CD4-positive, alpha-beta T cell treated with Interleukin-4 for 1 hour (primary cell): ENCODE results near the gene IQCB1.
"Not testable (repeated sequence)": the region's sequence is repeated elsewhere in the genome, so short reads cannot be mapped to it uniquely, and the experiment has no call there.

Source experiments
- DNase-seq, 2 donors: peaks; one replicate each; pipeline ENCODE4 v3.0.0-alpha.2; 2020 to 2022

IQCB1 gene

GRCh38 chr3:121800906-121801305 is 34.0 kb downstream of the IQCB1 start:
- no peak for DNase-seq

GRCh38 chr3:121796970-121797369 is 37.9 kb downstream of the IQCB1 start:
- no peak for DNase-seq

- no peak for DNase-seq
Observed at GRCh38 chr3:121794264-121794983, 40.4 kb downstream of the IQCB1 start.

- DNase-seq: no peak
Observed at GRCh38 chr3:121793078-121793477, 41.8 kb downstream of the IQCB1 start.

- DNase-seq: no peak
Observed at GRCh38 chr3:121786485-121786884, 48.4 kb downstream of the IQCB1 start.

- DNase-seq: not testable (repeated sequence)
Observed at GRCh38 chr3:121782784-121783183, 52.1 kb downstream of the IQCB1 start.

GRCh38 chr3:121781611-121782010 is 53.2 kb downstream of the IQCB1 start:
- DNase-seq: no peak

- not testable (repeated sequence) for DNase-seq
Observed at GRCh38 chr3:121775095-121775494, 59.8 kb downstream of the IQCB1 start.

GRCh38 chr3:121769246-121769645 is 65.6 kb downstream of the IQCB1 start:
- no peak for DNase-seq

- DNase-seq: peak in 1 of 2 donors; percentile 12
Observed at GRCh38 chr3:121768452-121768851, 66.4 kb downstream of the IQCB1 start.

- no peak for DNase-seq
Observed at GRCh38 chr3:121759541-121760202, 75.2 kb downstream of the IQCB1 start.

- no peak for DNase-seq
Observed at GRCh38 chr3:121758727-121759450, 76.0 kb downstream of the IQCB1 start.

GRCh38 chr3:121757812-121758545 is 76.9 kb downstream of the IQCB1 start:
- DNase-seq: no peak

- DNase-seq: no peak
Observed at GRCh38 chr3:121757087-121757811, 77.6 kb downstream of the IQCB1 start.

GRCh38 chr3:121752772-121753171 is 82.1 kb downstream of the IQCB1 start:
- no peak for DNase-seq

GRCh38 chr3:121752261-121752660 is 82.6 kb downstream of the IQCB1 start:
- no peak for DNase-seq

GRCh38 chr3:121750087-121750415 is 84.8 kb downstream of the IQCB1 start:
- no peak for DNase-seq

GRCh38 chr3:121749276-121750086 is 85.4 kb downstream of the IQCB1 start, which contains the start of gene GOLGB1:
Gene GOLGB1, minus strand, starts transcription at chr3:121749741. Its CDS starts 18,770 bp downstream, at chr3:121730971.
- DNase-seq: peak; percentile 96 to 98

- DNase-seq: peak in 1 of 2 donors; percentile 32
Observed at GRCh38 chr3:121748680-121749275, 86.1 kb downstream of the IQCB1 start.

- DNase-seq: no peak
Observed at GRCh38 chr3:121747976-121748375, 86.9 kb downstream of the IQCB1 start.

GRCh38 chr3:121743106-121743505 is 91.8 kb downstream of the IQCB1 start:
- not testable (repeated sequence) for DNase-seq
